Stomach (tissue), 9 donors: ENCODE measurements around the gene RDH5. TPM values are rescaled to one million over a fixed set of nuclear protein-coding genes. Genes with fewer than 3 reads are reported as not detected.

Experiments
- DNase-seq, 2 donors: peaks; one replicate each; pipeline versions ENCODE4 v3.0.0 to v3.0.0-alpha.2; 2013 to 2019
- H3K27ac ChIP-seq, 5 donors: fragments of 200-600 bp in 4 of 5; sonication (generic) in 4 of 5; one replicate each; pipeline ENCODE4 v1.5.1; 2013 to 2019; ENCODE audit warnings: mild to moderate bottlenecking in 1 of 5, moderate library complexity in 1 of 5
- H3K27me3 ChIP-seq, 3 donors: fragments of 200-600 bp; sonication (generic); one replicate each; pipeline ENCODE4 v1.5.1; 2017 to 2019; ENCODE audit warnings: mixed run types in 1 of 3
- H3K36me3 ChIP-seq, 4 donors: fragments of 200-600 bp; sonication (generic); 1 replicate in 3 of 4; 2 replicates in 1 of 4; pipeline ENCODE4 v1.5.1; 2016 to 2019
- H3K4me1 ChIP-seq, 4 donors: fragments of 200-600 bp; sonication (generic); one replicate each; pipeline ENCODE4 v1.5.1; 2016 to 2019
- H3K4me3 ChIP-seq, 4 donors: fragments of 200-600 bp; sonication (generic) in 3 of 4; one replicate each; pipeline ENCODE4 v1.5.1; 2016 to 2019; ENCODE audit warnings: mild to moderate bottlenecking in 1 of 4
- H3K9me3 ChIP-seq, 4 donors: fragments of 200-600 bp; sonication (generic); one replicate each; pipeline ENCODE4 v1.5.1; 2016 to 2019
- CTCF ChIP-seq, 7 experiments: fragments of 450-650 bp in 4 of 7; fragments of 200-600 bp in 3 of 7; sonication (generic) in 3 of 7; IDR thresholded peaks; one replicate each; pipeline ENCODE4 v1.5.1; 2016 to 2019; ENCODE audit warnings: antibody characterized with exemption in 7 of 7, control low read depth in 2 of 7, mild to moderate bottlenecking in 1 of 7
- EP300 ChIP-seq: sonication (generic); formaldehyde crosslinking; IDR thresholded peaks from one replicate; pipeline ENCODE4 v1.6.1; 2017; ENCODE audit warnings: antibody characterized with exemption
- POLR2A ChIP-seq, 4 donors: fragments of 450-650 bp; IDR thresholded peaks; one replicate each; pipeline ENCODE4 v1.6.1; 2016; ENCODE audit warnings: antibody characterized with exemption in 4 of 4, control low read depth in 2 of 4, mild to moderate bottlenecking in 1 of 4, moderate library complexity in 1 of 4
- POLR2AphosphoS5 ChIP-seq, 3 donors: sonication (generic); formaldehyde crosslinking; IDR thresholded peaks; one replicate each; pipeline ENCODE4 v1.6.1; 2016; ENCODE audit warnings: antibody characterized with exemption in 3 of 3
- WGBS, 5 donors: extraction: QIAGEN DNeasy Blood & Tissue Kit in 3 of 5; methylation state at CpG; one replicate each; pipeline versions ENCODE4 v1.1.5 to v1.1.7; 2013 to 2018; 5-methylcytosine and 5-hydroxymethylcytosine counted together
- intact Hi-C: fragments of 100-400 bp; cut with DNase I; formaldehyde crosslinking; loops from one replicate; pipeline ENCODE4 v1.15.1; 2023; ENCODE audit warnings: low total_unique reads
- polyA plus RNA-seq, 3 donors: library from polyadenylated mRNA; stranded (reverse); fragments of 200-250 nt; gene quantifications; one replicate each; pipeline ENCODE4 v1.2.3, GENCODE V29; 2013
- total RNA-seq, 5 donors: library from RNA; depleted of rRNA; stranded (reverse); fragments of >200 nt; gene quantifications; one replicate each; pipeline versions ENCODE4 v1.1.0 to v1.2.3, GENCODE V29; 2014 to 2016
- donor health status: healthy with polysubstance abuse.
- donor health status: Bipolar disorder and iron deficiency.
- donor health status: healthy.

Gene RDH5
- total and polyA plus RNA-seq, 8 donors: 3.2 to 41.2 (median 10.1) TPM

DNA sequence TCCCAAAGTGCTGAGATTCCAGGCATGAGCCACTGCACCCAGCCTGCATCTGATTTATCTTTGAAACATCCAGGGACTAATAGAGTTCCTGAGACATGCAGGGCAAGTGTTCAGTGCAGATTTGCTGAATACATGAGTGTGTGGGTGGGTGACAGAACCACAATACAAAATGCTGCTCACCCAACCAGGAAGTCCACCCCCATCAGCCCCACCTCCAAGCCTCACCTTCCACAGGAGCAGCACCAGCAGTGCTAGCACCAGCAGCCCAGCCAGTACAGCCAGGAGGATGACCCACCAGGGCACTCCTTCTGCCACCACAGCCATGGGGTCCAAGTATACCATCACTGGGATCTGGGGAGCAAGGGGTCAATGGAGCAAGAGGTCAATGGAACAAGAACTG, 32.4 kb upstream of the RDH5 start:
- Histone ChIP-seq H3K27me3 (peaks cover 0 to 5% (median 0%) of the 10 kb centered on the region in 3 donors), H3K4me1 (no peaks in the 10 kb centered on the region), H3K27ac (no peak overlapping the region), H3K36me3 (peaks cover 0 to 63% (median 16%) of the 10 kb centered on the region in 4 donors), H3K4me3 (no peak overlapping the region), H3K9me3 (no peaks in the 10 kb centered on the region)
- TF ChIP-seq POLR2A (IDR thresholded peaks at IDR 0.05) (no peak), CTCF (IDR thresholded peaks at IDR 0.05) (no peak), POLR2AphosphoS5 (IDR thresholded peaks at IDR 0.05) (no peak), EP300 (no peak)
- intact Hi-C loops: no loop called here
- no peak for DNase-seq

- DNase-seq: no peak
- Histone ChIP-seq H3K27ac (no peak overlapping the region), H3K4me1 (no peaks in the 10 kb centered on the region), H3K4me3 (no peak overlapping the region), H3K9me3 (no peaks in the 10 kb centered on the region), H3K27me3 (no peaks in the 10 kb centered on the region), H3K36me3 (peaks cover 0 to 73% (median 22%) of the 10 kb centered on the region in 4 donors)
- intact Hi-C loops: no loop called here
- WGBS, 5 donors: 79 to 89% (median 87%) methylated on average over 16 of the region's 16 CpGs
- TF ChIP-seq POLR2AphosphoS5 (IDR thresholded peaks at IDR 0.05) (no peak), CTCF (IDR thresholded peaks at IDR 0.05) (no peak), EP300 (no peak), POLR2A (IDR thresholded peaks at IDR 0.05) (no peak)
Observed at GRCh38 chr12:55688716-55689655, 31.2 kb upstream of the RDH5 start.

DNA sequence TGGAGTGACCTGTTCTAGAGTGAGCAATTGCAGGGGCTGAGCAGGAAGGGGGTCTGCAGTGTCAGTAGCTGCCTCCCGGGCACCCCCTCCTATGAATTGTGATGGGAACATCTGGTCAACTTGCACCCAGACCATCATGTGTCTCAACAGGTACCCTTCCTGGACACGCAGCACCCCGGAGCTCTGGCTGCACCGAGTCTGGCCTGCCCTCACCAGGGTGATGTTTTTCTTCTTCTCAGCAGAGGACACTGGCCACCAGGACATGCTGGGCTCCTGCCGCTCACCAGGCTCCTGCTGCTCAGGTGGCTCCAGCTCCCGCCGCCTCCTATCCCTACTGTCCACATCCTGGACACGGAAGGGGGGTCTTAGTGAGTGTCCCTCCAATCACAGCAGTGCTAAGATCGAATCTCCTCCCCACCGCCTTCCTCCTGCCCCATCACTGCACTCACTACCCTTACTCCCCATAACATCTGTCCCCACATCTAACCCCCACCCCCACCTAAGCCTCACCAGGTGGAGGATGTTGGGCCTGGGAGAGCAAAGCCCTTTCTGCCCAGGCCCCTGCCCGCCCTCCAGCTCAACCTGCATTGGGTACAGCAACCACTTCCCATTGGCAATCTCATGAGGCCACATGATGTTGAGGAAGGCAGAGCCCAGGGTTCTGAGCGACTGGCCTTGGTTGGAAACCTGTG, 27.4 kb upstream of the RDH5 start:
- no peak for DNase-seq
- Histone ChIP-seq H3K4me1 (no peaks in the 10 kb centered on the region), H3K27ac (no peak overlapping the region), H3K27me3 (no peaks in the 10 kb centered on the region), H3K4me3 (no peak overlapping the region), H3K36me3 (peaks cover 0 to 81% (median 36%) of the 10 kb centered on the region in 4 donors), H3K9me3 (no peaks in the 10 kb centered on the region)
- WGBS, 5 donors: 87 to 95% (median 94%) methylated on average over 9 to 12 of the region's 12 CpGs
- intact Hi-C loops: no loop called here
- TF ChIP-seq POLR2A (IDR thresholded peaks at IDR 0.05): no peak
- no peak for TF ChIP-seq EP300
- TF ChIP-seq CTCF (IDR thresholded peaks at IDR 0.05): no peak
- TF ChIP-seq POLR2AphosphoS5 (IDR thresholded peaks at IDR 0.05): no peak

GRCh38 chr12:55693323-55694187, 26.6 kb upstream of the RDH5 start:
- H3K27ac ChIP-seq: no peak overlapping the region
- intact Hi-C loops: no loop called here
- peaks cover 0 to 81% (median 34%) of the 10 kb centered on the region in 4 donors for H3K36me3 ChIP-seq
- no peak overlapping the region for H3K4me3 ChIP-seq
- no peaks in the 10 kb centered on the region for H3K27me3 ChIP-seq
- no peak for DNase-seq
- no peaks in the 10 kb centered on the region for H3K4me1 ChIP-seq
- 86 to 99% (median 90%) methylated on average over 3 to 7 of the region's 7 CpGs for WGBS, 5 donors
- H3K9me3 ChIP-seq: no peaks in the 10 kb centered on the region
- TF ChIP-seq POLR2AphosphoS5 (IDR thresholded peaks at IDR 0.05): no peak
- no peak for TF ChIP-seq POLR2A (IDR thresholded peaks at IDR 0.05)
- TF ChIP-seq CTCF (IDR thresholded peaks at IDR 0.05): no peak
- TF ChIP-seq EP300: no peak
